ENCODE measurements around the gene RABL6.

- no peak for TF ChIP-seq POLR2A (IDR thresholded peaks at IDR 0.05)
- TF ChIP-seq, protein P1, sequence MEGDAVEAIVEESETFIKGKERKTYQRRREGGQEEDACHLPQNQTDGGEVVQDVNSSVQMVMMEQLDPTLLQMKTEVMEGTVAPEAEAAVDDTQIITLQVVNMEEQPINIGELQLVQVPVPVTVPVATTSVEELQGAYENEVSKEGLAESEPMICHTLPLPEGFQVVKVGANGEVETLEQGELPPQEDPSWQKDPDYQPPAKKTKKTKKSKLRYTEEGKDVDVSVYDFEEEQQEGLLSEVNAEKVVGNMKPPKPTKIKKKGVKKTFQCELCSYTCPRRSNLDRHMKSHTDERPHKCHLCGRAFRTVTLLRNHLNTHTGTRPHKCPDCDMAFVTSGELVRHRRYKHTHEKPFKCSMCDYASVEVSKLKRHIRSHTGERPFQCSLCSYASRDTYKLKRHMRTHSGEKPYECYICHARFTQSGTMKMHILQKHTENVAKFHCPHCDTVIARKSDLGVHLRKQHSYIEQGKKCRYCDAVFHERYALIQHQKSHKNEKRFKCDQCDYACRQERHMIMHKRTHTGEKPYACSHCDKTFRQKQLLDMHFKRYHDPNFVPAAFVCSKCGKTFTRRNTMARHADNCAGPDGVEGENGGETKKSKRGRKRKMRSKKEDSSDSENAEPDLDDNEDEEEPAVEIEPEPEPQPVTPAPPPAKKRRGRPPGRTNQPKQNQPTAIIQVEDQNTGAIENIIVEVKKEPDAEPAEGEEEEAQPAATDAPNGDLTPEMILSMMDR (IDR thresholded peaks at IDR 0.05) = no peak
Observed at GRCh38 chr9:136880651-136881050, 72.9 kb downstream of the RABL6 start.
